Activated T-cell treated with anti-CD3 and anti-CD28 coated beads for 24 hours (primary cell): ENCODE data around the gene KCTD16.

Source experiments
- DNase-seq: peaks from one replicate; pipeline ENCODE4 v3.0.0-alpha.2; 2020; ENCODE audit warnings: low read depth

KCTD16 gene

DNA sequence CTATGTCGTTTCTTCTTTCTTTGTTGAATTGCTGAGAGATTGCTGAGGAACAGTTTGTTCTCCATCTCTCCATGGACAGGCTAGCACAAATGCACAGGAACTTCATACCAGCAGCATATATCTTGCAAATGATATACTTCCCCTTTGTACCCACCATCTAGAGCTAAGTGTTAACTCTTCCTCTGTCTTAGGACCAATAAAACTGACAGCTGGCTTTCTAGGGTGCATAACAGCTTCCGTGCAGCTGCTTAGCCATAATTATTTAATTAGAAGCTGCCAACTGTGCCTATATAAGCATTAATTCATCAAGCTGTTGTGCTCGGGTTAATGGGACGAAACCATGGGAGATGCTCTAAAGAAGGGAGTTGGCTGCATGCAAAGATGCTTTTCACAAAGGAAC is 38.7 kb downstream of the KCTD16 start:
- no peak for DNase-seq

DNA sequence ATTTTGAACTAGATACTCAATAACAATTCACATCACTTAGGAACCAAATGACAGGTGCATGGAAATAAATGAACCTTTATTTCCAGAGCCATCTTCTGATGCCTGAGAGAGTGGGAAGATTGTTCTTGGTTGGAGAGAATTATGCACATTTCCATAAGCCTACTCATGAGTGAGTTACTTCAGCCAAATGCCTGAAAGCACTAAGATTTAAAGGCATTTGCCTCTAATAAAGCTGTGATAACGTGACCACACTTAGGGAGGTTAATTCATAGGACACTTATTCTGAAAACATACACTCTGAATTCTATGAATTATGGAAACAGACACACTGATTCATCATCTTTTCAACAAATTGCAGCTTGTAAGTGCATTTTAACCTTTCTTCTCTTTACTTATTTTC is 40.0 kb downstream of the KCTD16 start:
- DNase-seq, result no peak

DNA sequence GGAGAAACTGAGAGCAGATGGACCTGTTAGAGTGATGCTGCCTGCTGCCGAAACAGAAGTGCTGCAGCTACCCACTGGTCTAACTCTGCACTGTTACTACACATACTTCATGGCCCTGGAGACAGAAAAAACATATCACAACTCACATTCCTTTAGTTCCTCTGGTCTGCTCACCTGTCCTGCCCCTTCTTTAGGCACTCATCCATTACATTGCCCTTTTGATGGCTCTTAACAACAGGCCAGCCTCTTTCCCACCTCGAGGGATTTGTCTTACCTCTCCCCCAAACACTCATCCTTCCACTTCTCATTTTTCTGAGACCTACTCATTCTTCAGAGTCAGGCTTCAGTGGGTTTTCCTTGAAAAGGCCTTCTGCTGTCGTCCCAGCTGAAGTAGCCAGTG is 49.2 kb downstream of the KCTD16 start:
- no peak for DNase-seq

- DNase-seq, result no peak
Observed at GRCh38 chr5:144227363-144227999, 56.8 kb downstream of the KCTD16 start.

GRCh38 chr5:144230806-144231205 is 60.1 kb downstream of the KCTD16 start:
- no peak for DNase-seq

DNA sequence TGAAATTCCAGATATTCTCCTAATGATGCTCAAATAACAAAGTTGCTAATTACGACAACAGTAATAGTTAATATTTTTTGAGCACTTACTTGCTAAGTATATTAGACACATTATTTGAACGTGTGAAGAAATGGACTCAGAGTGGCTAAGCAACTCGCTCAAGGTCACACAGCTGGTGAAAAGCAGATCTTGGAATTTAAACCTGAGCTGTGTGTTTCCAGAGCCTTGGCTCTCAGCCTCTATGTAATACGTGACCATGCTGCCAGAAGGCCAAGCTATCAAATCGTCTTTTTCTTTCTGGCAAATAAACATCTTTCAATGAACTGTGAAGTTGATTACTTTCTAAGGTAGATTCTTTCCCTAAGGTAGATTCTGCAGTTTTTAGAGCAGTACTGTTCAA is 61.6 kb downstream of the KCTD16 start:
- DNase-seq, result no peak

DNA sequence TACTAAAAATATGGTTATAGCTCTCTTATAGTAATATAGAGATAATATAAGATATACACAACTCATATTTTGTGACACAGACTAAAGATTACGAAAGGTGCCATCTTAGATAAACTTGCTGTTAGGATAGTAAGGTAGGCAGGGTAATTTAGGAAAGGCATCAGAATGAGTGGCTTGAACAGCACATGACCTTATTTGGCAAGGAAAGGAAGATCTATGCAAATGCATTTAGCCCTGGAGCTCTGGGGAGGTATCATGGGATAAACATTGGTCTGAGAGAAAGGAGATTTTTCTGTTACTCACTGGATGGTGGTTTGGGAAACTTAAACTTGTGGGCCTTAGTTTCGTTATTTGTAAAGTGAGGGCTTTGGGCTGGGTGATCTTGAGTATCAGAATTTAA is 65.8 kb downstream of the KCTD16 start:
- no peak for DNase-seq

- no peak for DNase-seq
Observed at GRCh38 chr5:144237851-144238250, 67.2 kb downstream of the KCTD16 start.

- no peak for DNase-seq
Observed at GRCh38 chr5:144247131-144247530, 76.5 kb downstream of the KCTD16 start.

GRCh38 chr5:144248015-144248414 is 77.3 kb downstream of the KCTD16 start:
- no peak for DNase-seq

DNA sequence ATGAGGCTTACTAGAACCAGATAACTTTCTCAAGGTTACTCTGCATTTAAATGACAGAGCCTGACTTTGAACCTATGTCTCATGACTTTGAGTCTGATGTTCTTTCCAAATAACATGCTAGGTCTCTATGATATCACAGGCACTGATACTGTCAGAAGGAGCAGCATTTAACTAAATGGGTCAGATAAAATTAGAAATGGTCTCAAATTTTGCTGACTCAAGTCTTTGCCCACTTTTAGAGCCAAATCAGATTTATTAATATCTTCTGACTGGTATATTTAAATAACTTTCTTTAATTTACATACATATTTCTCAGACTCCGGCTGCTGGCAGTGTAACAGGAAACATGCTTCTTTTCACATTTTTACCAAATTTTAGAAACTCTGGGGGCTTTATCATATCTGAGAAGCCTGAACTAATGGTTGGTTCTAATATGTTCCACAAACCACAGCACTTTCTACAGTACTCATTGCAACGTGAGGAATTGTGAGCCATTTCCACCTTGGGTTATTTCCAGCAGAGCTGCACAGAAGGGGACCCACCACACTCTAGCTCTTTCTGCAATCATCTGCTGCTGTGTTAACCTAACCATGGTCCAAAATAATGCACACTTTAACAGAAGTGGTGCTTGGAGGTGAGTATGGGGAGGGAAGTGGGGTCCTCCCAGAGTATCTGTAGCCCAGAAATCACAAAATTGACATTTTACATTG is 79.2 kb downstream of the KCTD16 start:
- no peak for DNase-seq

DNA sequence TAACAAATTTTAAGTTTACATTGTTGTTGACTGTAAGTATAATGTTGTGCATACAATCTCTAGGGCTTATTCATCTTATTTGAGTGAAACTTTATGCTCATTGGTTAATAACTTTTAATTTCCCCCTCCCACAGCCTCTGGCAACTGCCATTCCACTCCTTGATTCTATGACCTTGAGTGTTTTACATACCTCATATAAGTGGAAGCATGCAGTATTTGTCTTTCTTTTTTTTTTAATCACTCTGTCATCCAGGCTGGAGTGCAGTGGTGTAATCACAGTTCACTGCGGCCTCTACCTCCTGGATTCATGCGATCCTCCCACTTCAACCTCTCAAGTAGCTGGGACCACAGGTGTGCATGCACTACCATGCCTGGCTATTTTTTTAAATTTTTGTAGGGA is 83.9 kb downstream of the KCTD16 start:
- DNase-seq, result no peak

- no peak for DNase-seq
Observed at GRCh38 chr5:144260121-144260520, 89.4 kb downstream of the KCTD16 start.

- DNase-seq, result no peak
Observed at GRCh38 chr5:144265643-144266247, 95.1 kb downstream of the KCTD16 start.

DNA sequence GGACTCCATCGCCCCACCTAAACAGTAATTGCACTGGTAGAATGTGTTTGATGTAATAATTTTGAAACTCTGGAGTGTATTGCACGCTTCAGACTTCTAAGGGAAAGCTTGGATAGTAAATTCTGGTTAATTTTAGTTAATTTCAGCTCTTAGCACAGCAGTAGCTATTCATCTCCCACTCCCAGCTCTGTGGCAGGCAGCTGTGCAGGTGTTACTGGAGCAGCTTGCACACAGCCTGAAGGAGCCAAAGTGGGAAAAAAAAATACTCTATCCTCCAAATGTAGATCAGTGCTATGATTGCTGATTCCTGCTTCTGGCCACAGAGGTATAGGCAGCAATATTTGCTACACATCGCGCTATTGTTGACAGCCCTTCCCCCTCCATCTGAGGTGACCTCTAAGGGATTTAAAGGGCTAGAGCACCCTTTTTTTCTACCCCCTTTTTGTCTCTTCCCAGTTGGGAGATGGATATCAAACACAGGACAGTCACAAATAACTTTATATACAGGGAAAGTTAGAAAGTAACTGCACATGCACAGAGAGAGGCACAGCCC is 97.4 kb downstream of the KCTD16 start:
- no peak for DNase-seq

DNA sequence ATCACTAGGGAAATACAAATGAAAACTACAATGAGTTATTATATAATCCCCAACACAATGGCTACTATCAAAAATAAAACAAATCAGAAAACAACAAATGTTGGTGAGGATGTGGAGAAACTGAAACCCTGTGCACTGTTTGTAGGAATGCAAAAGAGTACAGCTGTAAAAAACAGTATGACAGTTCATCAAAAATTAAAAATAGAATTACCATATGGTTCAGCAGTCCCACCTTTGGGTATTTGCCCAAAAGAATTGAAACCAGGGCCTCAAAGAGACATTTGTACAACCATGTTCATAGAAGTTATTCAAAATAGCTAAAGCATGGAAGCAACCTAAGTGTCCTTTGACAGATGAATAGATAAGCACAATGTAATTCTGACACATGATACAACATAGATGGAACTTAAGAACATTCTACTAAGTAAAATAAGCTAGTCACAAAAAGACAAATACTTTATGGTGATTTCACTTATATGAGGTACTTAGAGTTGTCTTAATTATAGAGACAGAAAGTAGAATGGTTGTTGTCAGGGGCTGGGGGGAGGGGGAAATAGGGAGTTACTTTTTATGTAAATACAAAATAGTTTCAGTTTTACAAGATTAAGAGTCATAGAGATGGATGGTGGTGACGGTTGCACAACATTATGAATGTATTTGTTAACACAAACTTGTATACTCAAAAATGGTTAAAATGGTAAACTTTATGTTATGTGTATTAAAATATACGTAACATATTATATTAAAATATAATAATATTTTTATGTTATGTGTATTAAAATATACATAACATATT is 102.8 kb downstream of the KCTD16 start:
- DNase-seq, result no peak

DNA sequence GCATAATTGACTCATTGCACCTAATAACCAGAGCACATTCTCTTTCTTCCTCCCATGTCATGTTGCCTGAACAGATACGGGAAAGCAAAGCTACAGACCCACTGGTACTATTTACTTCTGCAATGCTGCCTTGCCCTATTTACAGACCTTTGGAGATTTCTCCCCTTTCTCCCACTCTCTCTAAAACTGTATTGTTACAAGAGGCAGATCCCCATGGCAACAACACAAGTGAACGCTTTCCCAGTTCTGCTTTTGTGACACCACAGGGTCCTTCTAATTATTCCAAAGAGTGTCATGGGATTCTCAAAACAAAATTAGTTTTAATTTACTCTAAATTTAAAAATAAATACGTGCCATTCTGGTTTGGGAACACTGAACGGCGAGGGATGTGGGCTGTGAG is 104.7 kb downstream of the KCTD16 start:
- no peak for DNase-seq

- DNase-seq, result no peak
Observed at GRCh38 chr5:144276034-144276822, 105.6 kb downstream of the KCTD16 start.

DNA sequence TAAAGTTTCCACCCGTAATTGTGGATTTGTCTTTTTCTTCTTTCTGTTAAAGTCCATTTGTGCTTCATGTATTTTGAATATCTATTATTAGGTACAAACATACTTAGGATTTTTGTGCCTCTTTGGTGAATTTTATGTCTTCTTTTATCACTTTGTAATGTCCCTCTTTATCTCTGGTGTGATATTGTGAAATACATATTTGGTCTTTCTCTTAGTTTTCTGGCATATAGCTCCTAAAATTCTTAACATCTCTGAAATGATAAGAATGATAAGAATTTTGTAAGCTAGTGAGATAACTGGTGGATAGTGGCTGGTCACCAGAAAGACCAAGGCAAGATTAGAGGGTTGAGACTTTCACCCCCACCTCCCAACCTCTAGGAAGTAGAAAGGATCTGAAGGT is 111.1 kb downstream of the KCTD16 start:
- DNase-seq, result no peak

GRCh38 chr5:144284036-144284435 is 113.4 kb downstream of the KCTD16 start:
- DNase-seq, result no peak

DNA sequence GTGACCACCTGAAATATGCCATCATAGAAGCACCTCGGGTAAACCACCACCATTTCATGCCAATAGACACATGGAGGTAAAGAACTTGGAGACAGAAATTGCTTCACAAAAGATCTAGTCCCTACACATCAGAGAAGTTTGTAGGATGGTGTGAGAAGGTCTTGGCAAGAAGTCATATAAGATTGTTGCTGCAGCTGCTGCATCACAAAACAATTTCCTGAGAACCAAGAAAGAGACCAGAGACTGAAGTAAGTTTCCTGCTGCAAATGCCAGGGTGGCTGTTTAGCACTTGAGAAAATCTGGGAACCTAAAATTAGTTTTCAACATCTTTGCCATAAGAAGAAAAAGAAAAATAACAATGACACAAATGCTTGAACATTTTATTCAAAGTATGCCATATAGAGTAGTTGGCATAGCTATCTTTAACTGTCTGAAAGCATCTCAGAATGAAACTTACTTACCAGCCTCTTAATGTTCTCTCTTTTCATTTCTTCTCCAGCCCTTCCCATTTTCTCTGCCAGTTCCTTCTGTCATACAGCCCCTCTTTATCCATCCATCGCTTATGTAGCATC is 114.3 kb downstream of the KCTD16 start:
- DNase-seq, result no peak
